Mucosa of descending colon (tissue), 3 donors: ENCODE results near the gene PPFIA4. TPM values are rescaled to one million over a fixed set of nuclear protein-coding genes. Genes with fewer than 3 reads are reported as not detected.

Experiments
- ATAC-seq: fragments of 200-7000 bp; cut with Tn5 transposase; one replicate; pipeline ENCODE4 v1.9.1; 2020; ENCODE audit warnings: mild to moderate bottlenecking, moderate library complexity
- DNase-seq, 3 donors: peaks; one replicate each; pipeline ENCODE4 v3.0.0-alpha.2; 2020
- H3K36me3 ChIP-seq: fragments of 200-600 bp; one replicate; pipeline ENCODE4 v1.8.0; 2021; ENCODE audit warnings: low read depth, mild to moderate bottlenecking
- H3K4me1 ChIP-seq: fragments of 200-600 bp; one replicate; pipeline ENCODE4 v1.8.0; 2021; ENCODE audit warnings: low read depth, mild to moderate bottlenecking
- H3K4me3 ChIP-seq: fragments of 200-600 bp; one replicate; pipeline ENCODE4 v1.8.0; 2021; ENCODE audit warnings: mild to moderate bottlenecking
- H3K9me3 ChIP-seq: fragments of 200-600 bp; one replicate; pipeline ENCODE4 v1.8.0; 2021; ENCODE audit warnings: mild to moderate bottlenecking
- intact Hi-C, 2 donors: fragments of 100-400 bp; cut with DNase I in 1 of 2; cut with micrococcal nuclease in 1 of 2; formaldehyde crosslinking; loops; one replicate each; pipeline versions ENCODE4 v1.11.0 to v1.11.1; 2022; cut with DNase I, micrococcal nuclease
- total RNA-seq, 3 donors: library from RNA; stranded (reverse); fragmentation: NEBNext Ultra II Directional in 2 of 3; extraction: Animal tissue kit (Norgen Biotek cat#: 25700) in 2 of 3; gene quantifications; one replicate each; pipeline versions ENCODE4 v1.2.1 to v1.2.4, GENCODE V29; 2021 to 2023
- TF ChIP-seq, protein P1 (sequence below): fragments of 200-600 bp; IDR thresholded peaks from one replicate; pipeline ENCODE4 v1.8.0; 2022; ENCODE audit warnings: antibody characterized with exemption, mild to moderate bottlenecking
- donor health status: DM: no; HTN: no; CAD: no; lungs with moderate emphysema.
- donor health status: DM: no; HTN: no; CAD: no.
- donor health status: DM: no; HTN: yes; CAD: no.

PPFIA4 gene
- total RNA-seq, 3 donors from 2014 or later: 0.43 to 4.0 (median 0.60) TPM

DNA sequence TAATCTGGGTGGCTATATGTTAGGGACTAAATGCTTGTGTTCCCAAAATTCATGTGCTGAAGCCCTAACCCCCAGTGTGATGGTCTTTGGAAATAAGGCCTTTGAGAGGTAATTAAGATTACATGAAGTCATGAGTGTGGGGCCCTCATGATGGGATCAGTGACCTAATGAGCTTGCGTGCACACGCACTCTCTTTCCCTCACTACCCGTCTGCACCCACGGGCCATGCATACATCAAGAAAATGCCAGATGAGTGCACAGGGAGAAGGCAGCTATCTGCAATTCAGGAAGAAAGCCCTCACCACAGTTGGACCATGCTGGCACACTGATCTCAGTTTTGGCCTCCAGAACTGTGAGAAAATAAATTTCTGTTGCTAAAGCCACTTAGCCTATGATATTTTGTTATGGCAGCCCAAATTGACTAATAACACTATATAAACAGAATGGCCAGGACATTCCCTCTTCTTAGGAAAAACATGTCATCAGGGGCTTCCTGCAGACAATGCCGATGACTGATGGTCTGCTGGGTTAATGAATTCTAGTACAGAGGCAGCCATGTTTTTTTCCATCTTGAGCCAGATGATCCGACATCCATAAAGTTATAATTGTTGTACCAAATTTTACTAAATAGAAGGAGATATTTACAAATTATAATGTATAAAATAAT, 77.7 kb downstream of the PPFIA4 start:
- intact Hi-C loops: no loop called here
- H3K36me3 ChIP-seq: no peaks in the 10 kb centered on the region
- DNase-seq (no peak), ATAC-seq (no peak)
- H3K4me1 ChIP-seq: no peaks in the 10 kb centered on the region
- TF ChIP-seq, protein P1, sequence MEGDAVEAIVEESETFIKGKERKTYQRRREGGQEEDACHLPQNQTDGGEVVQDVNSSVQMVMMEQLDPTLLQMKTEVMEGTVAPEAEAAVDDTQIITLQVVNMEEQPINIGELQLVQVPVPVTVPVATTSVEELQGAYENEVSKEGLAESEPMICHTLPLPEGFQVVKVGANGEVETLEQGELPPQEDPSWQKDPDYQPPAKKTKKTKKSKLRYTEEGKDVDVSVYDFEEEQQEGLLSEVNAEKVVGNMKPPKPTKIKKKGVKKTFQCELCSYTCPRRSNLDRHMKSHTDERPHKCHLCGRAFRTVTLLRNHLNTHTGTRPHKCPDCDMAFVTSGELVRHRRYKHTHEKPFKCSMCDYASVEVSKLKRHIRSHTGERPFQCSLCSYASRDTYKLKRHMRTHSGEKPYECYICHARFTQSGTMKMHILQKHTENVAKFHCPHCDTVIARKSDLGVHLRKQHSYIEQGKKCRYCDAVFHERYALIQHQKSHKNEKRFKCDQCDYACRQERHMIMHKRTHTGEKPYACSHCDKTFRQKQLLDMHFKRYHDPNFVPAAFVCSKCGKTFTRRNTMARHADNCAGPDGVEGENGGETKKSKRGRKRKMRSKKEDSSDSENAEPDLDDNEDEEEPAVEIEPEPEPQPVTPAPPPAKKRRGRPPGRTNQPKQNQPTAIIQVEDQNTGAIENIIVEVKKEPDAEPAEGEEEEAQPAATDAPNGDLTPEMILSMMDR: no peak
- H3K9me3 ChIP-seq: no peaks in the 10 kb centered on the region
- no peak overlapping the region for H3K4me3 ChIP-seq

DNA sequence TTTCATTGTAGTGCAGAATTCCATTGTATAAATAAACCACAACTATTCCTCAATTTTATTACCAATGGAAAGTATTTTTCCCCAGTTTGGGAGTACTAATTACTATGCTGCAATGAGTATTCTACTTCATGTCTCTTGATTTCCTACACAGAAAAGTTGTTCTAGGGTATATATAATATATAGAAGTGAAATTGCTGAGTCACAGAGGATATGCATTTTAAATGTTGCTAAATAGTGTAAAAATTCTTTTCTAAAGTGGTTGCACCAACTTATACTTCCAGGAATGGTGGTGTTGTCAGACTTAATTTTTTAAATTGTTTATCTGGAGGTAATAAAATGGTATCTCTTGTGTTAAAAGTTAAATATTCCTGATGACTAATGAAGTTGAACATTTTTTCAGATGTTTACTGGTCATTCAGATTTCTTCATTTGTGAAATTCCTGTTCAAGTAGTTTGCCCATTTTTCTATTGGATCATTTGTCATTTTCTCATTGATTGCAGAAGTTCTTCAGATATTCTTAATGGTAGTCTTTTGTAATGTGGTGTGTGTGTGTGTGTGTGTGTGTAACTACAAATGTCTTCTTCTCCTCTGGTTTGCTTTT, 78.6 kb downstream of the PPFIA4 start:
- H3K9me3 ChIP-seq: no peaks in the 10 kb centered on the region
- intact Hi-C loops: no loop called here
- DNase-seq (no peak), ATAC-seq (no peak)
- H3K36me3 ChIP-seq: no peaks in the 10 kb centered on the region
- H3K4me3 ChIP-seq: no peak overlapping the region
- TF ChIP-seq, protein P1: no peak
- no peaks in the 10 kb centered on the region for H3K4me1 ChIP-seq

DNA sequence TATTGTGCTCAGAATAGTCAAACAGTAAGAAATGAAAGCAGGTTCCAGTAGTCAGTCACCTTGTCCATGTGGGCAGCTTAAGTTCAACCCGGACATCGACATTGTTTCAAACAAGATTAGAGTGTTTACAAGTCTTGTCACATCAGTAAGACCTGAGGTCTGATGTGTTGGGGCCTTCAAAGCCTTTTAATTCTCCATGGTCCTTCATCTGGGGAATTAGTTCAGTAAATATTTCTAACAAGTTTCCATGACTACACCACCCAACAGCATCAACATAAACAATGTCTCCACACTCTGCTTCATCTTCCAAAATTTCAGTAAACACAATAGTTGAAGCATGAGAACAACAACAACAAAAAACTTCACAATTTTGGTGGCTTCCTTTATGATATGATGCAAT, 86.2 kb downstream of the PPFIA4 start:
- no peaks in the 10 kb centered on the region for H3K9me3 ChIP-seq
- TF ChIP-seq, protein P1: no peak

DNA sequence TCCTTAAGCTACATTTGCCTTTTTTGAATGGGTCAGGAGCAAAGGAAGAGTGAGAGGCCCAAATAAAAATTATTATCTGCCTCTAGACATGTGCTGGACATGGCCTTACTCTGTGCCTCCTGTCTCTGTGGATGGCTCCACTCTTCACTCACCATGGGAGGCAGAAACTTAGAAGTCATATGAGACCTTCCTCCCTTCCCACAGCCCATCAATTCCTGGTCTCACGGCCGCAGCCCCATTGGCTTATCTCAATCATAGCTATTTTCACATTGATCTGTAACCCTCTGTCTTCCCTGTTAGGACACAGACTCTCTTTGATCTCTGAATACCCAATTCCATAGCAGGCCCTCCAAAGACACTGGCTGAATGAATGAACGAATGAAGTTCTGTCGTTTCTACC, 87.0 kb downstream of the PPFIA4 start:
- no peak overlapping the region for H3K4me3 ChIP-seq
- H3K9me3 ChIP-seq: no peaks in the 10 kb centered on the region
- DNase-seq: no peak
- ATAC-seq: no peak
- H3K36me3 ChIP-seq: no peaks in the 10 kb centered on the region
- no peaks in the 10 kb centered on the region for H3K4me1 ChIP-seq
- TF ChIP-seq, protein P1: no peak
- intact Hi-C loops: no loop called here

More for the DNA sequence above, 86.2 kb downstream of the PPFIA4 start:
- ATAC-seq (no peak), DNase-seq (no peak)
- Histone ChIP-seq H3K4me1 (no peaks in the 10 kb centered on the region), H3K36me3 (no peaks in the 10 kb centered on the region), H3K4me3 (no peak overlapping the region)
- intact Hi-C loops: no loop called here

DNA sequence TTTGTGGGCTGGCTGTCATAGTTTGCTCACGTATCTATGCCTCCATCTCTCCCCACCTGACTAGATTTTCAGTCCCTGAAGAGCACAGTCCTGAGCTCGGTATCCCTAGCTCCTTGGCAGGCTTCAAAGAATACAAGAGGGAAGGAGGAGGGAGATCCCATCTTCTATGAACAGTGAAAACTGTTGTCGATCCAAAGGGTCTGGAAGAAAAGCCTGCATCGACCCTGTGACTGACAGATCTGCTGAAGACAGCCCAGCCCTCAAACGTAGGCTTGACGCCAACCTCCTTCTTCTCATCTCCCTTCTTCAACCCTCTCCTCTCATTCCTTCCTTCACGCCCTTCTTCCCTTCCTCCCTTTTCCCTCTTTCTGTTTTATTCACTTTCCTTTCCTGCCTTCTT, 87.9 kb downstream of the PPFIA4 start:
- TF ChIP-seq, protein P1: no peak
- intact Hi-C loops: no loop called here

More for the DNA sequence above, 87.9 kb downstream of the PPFIA4 start:
- no peaks in the 10 kb centered on the region for H3K4me1 ChIP-seq
- ATAC-seq (no peak), DNase-seq (no peak)
- no peaks in the 10 kb centered on the region for H3K36me3 ChIP-seq
- H3K9me3 ChIP-seq: no peaks in the 10 kb centered on the region
- no peak overlapping the region for H3K4me3 ChIP-seq
